ENCODE measurements around the gene TSC2.
"Not testable (repeated sequence)": the region's sequence is repeated elsewhere in the genome, so short reads cannot be mapped to it uniquely, and the experiment has no call there.

Gene TSC2

DNA sequence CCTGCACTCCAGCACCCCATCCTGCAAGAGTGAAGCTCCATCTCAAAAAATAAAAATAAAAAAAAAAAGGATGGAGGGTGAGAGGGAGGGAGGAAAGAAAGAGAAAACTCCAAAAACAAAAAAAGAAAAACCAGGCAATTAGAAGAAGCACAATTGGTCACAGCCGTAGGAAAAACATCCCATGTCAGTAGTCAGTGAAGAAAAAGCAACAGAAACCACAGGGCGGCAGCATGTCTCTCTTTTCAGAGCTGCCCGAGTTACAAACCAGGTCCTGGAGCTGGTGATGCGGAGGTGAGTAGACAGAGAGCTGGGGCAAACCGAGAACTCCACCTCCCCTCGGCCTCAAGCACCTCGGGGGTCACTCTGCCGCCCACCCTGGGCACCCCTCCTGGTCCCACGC is 73.5 kb downstream of the TSC2 start:
- H3K4me3 ChIP-seq = peak overlapping the region; percentile 68
- H3K27ac ChIP-seq = peak overlapping the region; percentile 98 to 99
- DNase-seq (ENCODE audit: low spot score) = not testable (repeated sequence)
- TF ChIP-seq, protein P1, sequence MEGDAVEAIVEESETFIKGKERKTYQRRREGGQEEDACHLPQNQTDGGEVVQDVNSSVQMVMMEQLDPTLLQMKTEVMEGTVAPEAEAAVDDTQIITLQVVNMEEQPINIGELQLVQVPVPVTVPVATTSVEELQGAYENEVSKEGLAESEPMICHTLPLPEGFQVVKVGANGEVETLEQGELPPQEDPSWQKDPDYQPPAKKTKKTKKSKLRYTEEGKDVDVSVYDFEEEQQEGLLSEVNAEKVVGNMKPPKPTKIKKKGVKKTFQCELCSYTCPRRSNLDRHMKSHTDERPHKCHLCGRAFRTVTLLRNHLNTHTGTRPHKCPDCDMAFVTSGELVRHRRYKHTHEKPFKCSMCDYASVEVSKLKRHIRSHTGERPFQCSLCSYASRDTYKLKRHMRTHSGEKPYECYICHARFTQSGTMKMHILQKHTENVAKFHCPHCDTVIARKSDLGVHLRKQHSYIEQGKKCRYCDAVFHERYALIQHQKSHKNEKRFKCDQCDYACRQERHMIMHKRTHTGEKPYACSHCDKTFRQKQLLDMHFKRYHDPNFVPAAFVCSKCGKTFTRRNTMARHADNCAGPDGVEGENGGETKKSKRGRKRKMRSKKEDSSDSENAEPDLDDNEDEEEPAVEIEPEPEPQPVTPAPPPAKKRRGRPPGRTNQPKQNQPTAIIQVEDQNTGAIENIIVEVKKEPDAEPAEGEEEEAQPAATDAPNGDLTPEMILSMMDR (IDR thresholded peaks at IDR 0.05) = peak; percentile 30

DNA sequence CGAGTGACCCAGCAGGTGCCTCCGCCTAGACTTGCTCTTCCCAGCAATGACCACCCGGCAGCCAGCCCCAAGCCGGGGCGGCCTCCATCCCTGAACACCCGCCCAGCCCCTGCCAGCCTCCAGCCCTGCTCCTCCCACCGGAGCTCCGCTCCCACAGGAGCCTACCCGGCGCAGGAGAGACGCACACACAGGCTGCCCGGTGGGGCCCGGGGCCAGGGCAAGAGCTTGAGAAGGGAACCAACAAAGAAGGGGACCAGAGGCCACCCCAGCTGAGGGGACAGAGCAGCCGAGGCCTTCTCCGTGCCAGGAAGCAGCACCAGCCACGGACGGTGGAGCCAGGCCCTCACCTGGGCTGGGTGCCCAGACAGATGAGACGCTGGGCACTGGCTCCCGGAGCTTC is 74.1 kb downstream of the TSC2 start:
- Histone ChIP-seq H3K4me3 (peak overlapping the region; percentile 68), H3K27ac (peak overlapping the region; percentile 98 to 99)
- peak; percentile 82 for DNase-seq (ENCODE audit: low spot score)
- TF ChIP-seq, protein P1 (IDR thresholded peaks at IDR 0.05) = no peak

DNA sequence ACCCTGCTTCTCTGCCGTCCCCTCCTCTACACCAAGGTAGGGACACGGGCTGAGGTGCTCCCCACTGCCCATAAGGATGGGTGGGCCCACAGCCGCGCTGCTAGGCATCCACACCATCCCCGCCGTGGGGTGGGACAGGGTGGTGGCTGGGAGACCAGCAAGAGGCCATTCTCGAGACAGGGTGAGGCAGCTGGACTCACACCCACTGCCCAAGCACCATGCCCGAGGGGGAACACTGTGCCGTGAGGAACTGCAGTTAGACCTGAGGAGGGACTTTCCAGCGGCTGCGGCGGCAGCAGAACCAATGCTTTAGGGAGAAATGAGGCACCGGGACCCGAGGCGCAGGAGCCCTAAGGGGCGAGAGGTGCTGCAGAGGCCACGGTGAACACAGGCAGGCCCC is 74.6 kb downstream of the TSC2 start:
- TF ChIP-seq, protein P1 (IDR thresholded peaks at IDR 0.05) = no peak
- H3K27ac ChIP-seq = peak overlapping the region; percentile 98 to 99
- DNase-seq (ENCODE audit: low spot score) = no peak
- peak overlapping the region; percentile 68 for H3K4me3 ChIP-seq

DNA sequence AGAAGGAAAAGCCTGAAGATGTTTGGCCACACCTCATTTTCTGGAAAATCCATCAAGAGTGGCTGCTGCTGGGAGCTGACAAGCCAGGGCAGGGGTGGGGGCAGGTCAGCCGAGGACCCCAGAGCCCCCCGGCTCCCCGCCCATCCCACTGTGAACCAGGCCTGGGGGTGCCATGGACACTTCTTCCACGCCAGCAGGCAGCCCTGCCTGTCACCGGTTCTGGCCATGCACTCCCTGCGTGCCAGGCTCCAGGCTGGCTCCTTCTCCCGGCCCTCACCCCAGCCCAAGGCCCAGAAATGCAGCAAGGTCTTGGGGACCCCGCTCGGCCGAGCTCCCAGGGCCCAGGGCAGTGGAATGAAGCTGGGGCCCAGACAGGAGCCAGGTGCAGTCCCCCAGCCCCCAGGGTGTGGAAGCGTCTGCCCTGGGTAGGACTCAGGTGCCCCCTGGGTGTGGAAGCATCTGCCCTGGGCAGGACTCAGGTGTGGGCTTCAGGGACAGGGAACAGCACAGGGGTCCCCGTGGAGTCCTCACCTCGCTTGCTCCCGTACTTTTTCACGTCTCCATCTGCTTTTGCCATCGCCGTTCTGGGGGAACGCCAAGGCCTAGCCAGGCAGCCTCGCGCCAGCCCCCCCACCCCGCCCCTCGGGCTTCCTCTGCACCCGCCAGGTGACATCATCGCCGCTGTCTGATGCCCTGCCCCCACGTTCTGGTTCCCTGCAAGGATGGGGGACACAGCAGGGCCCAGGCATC is 75.3 kb downstream of the TSC2 start:
- not testable (repeated sequence) for DNase-seq (ENCODE audit: low spot score)
- H3K27ac ChIP-seq = peak overlapping the region; percentile 98 to 99
- H3K4me3 ChIP-seq = peak overlapping the region; percentile 68

DNA sequence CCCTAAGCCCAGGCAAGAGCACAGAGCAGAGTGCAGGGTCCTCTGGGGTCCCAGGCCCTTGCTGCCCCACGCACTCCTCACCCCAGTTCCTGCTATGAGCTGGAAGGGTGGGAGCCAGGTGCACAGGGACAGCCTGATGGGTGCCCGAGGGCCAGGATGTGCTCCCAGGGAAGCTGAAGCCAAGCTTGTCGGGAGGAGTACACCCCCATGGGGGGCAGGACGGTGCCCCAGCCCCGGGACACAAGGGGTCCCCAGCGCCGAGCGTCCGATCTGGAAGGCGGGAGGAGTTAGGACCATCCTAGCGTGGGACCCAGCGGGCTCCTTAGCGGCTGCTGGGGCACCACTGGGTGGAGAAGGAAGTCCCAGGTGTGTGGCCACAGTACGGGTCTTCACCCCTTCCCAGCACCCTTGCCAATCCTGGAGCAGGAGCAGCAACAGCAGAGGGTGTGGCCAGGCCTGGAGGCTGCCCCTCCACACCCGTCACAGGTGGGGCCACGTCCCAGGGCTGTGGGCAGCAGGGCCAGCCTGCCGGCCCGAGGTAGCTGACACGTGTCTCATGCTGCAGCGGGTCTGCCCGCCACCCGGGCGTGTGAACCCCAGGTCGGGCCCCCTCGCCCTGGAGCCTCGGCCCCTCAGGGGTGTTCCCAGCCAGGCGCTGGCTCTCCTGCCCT is 76.1 kb downstream of the TSC2 start:
- peak overlapping the region; percentile 68 for H3K4me3 ChIP-seq
- not testable (repeated sequence) for DNase-seq (ENCODE audit: low spot score)
- H3K27ac ChIP-seq = peak overlapping the region; percentile 98 to 99

DNA sequence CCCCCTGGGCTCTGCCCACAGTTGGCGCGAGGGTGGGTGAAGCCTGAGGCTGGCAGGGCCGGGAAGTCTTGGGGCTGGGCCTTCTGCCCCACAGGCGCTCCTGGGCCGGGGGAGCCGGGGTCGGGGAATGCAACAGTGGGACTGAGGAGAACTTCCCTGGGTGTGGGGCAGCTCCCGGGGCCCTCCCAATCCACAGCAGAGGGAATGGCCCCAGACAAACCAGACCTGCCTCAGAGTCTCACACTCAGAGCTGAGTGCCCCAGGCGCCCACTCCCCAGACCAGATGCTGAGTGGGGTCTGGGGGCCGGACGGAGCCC is 76.5 kb downstream of the TSC2 start:
- Histone ChIP-seq H3K4me3 (peak overlapping the region; percentile 68), H3K27ac (peak overlapping the region; percentile 98 to 99)
- DNase-seq (ENCODE audit: low spot score) = not testable (repeated sequence)

DNA sequence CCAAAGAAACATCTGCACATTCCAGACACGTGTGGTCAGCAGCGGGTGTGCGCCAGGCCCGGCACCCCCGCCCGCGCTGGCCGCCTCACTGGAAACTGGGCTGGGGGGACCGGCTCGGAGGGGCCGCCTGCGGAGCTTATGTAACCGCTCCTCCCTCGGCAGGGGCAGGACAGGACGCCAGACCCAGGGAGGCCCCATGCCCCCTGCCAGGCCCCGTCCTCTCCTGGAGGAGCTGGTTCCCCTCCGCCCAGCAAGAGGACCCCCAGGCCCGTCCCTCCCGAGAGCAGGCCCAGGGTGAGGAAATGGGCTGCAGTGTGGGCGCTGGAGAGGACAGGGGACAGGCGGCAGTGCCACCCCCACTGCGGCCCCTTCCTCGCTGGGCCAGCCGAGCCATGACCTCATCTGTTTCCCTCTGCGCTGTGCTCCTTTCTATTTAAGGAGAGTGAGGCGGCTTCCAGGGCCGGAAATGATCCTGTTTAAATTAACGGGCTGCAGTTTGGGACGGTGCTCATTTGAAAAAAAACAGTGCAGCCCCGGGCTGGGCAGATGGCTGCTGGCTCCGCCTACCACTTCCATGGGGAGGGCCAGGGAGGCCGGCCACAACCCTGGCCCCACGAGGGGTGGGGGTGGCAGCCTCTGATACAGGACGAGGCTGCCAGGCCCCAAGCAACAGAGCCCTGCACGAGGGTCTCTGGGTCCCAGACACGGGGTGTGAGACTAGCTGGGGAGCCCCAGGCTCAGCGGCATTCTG is 77.1 kb downstream of the TSC2 start:
- DNase-seq (ENCODE audit: low spot score) = not testable (repeated sequence)
- Histone ChIP-seq H3K27ac (peak overlapping the region; percentile 98 to 99), H3K4me3 (peak overlapping the region; percentile 68)

DNA sequence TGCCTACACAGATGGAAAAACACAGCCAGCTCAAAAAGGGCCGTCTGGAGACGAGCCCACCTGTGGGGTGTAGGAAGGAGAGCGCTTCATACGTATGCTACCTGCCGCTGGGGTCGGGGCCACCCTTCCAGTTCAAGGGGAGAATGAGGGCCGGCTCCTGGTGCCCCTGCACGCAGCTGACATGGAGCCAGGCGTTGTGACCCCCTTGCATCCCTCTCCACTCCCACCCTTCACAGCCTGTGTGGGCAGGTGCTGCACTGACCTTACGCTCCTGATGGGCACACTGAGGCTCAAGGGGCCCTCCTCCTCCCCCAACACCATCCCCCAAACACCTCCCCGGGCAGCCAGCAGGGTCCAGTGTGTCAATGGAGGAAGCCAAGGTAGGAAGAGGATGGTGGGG is 77.8 kb downstream of the TSC2 start:
- Histone ChIP-seq H3K4me3 (peak overlapping the region; percentile 68), H3K27ac (peak overlapping the region; percentile 98 to 99)
- DNase-seq (ENCODE audit: low spot score) = not testable (repeated sequence)

DNA sequence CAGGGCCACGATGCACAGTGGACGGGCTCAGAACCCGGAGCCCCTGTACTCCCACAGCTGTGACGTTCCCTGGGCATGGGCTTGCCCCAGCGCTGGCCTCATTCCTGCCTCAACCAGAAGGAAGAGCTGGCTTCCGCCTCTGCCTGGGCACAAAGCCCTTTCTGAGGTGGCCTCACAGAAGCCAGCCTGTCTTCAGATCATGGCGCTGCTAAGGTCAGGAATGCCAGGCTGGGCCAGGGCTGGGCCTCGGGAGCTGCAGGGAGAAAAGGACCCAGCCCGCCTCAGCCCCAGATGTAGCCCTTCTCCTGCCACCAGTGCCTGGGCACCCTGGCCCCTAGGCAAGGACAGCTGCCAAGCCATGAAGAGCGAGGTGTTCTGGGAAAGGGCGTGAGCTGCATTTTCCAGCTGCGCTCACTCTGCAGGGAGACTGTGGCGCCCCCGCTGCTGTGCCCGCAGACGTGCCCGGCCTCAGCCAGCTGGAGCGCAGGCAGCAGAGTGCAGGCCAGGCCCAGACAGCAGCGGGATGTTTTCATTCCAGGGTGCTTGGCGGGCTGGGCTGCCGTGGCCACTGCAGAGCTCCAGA is 78.5 kb downstream of the TSC2 start:
- not testable (repeated sequence) for DNase-seq (ENCODE audit: low spot score)
- Histone ChIP-seq H3K27ac (peak overlapping the region; percentile 98 to 99), H3K4me3 (peak overlapping the region; percentile 68)

DNA sequence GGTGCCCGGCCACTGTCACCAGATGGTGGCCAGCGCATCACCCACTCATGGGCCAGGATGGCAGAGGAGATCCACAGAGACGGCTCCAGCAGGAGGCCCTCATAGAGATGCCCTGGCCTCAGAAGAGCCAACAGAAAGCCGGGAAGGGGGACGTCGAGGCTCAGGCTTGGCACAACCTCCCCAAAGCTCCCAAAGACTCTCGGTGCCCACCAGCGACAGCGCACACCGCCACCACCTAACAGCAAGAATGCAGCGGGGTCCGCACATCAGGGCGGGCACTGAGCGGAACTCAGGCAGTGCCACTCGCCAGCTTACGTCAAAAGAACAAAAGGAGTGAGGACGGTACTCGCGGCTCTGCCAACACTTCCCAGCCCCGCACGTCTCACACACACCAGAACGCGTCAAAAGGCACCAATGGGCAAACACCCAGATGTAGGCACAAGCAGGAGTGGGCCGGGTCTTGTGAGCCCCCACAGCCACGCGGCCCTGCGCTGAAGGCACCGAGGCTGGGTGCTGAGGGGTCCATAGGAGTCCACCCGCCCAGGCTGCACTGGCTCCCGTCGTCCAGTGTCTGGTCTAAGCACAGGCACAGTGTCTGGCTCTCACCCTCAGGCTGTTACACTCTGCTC is 79.3 kb downstream of the TSC2 start:
- not testable (repeated sequence) for DNase-seq (ENCODE audit: low spot score)
- H3K4me3 ChIP-seq = peak overlapping the region; percentile 68
- H3K27ac ChIP-seq = peak overlapping the region; percentile 98 to 99

DNA sequence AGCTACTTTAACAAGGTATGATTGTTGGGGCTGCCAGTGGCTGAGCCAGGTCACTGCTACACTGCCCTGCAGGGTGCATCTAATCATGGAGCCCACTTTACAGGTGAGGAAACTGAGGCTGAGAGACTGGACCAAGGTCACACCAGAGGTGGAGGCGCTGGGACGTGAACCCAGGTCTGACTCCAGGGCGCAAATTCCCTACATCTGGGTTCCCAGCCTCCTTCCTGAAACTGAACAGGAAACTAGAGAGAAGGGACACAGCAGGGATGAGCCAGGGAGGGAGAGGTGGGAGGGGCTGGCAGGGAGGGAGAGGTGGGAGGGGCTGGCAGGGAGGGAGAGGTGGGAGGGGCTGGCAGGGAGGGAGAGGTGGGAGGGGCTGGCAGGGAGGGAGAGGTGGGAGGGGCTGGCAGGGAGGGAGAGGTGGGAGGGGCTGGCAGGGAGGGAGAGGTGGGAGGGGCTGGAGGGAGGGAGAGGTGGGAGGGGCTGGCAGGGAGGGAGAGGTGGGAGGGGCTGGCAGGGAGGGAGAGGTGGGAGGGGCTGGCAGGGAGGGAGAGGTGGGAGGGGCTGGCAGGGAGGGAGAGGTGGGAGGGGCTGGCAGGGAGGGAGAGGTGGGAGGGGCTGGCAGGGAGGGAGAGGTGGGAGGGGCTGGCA is 80.0 kb downstream of the TSC2 start:
- DNase-seq (ENCODE audit: low spot score) = not testable (repeated sequence)
- H3K27ac ChIP-seq = peak overlapping the region; percentile 98 to 99

DNA sequence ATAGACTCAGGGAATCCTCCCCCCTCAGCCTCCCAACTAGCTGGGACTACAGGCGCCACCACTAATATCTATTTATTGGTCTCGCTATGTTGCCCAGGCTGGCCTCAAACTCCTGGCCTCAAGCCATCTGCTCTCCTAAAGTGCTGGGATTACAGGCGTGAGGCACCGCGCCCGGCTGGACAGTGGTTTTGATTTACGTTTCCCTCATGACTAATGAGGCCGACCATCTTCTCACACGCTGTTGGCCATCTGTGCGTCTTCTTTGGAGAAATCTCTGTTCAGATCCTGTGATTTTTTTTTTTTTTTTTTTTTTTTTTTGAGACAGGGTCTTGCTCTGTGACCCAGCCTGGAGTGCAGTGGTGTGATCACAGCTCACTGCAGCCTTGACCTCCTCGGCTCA is 81.5 kb downstream of the TSC2 start:
- H3K27ac ChIP-seq; H3K4me3 ChIP-seq; DNase-seq (ENCODE audit: low spot score): not testable (repeated sequence)

More for the DNA sequence above, 80.0 kb downstream of the TSC2 start:
- peak overlapping the region; percentile 68 for H3K4me3 ChIP-seq

DNA sequence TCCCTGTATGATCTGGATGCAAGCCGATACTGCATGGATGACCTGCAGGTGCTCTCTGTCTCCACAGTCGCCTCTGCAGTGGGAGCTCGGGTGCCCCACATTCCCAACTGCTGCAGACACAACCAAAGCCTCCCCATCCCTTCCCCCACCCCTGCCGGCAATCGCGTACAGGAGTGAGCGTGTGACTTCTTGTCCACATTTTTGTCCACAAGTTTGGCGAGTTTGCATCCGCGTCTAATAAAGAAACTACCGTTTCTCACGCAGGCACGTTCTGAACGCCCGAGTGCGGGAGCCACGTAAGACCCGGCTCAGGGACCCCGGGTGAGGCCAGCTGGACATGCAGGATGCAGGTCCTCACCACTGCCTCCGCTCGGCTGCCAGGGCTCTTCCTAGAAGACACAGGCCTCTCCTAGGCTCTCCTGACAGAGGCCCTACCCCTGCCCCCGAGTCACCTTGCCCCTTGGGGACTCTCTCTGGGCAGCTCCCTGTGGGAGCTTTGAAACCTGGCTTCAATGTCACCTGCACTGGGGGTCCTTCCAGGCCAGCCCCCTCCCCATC is 82.2 kb downstream of the TSC2 start:
- DNase-seq (ENCODE audit: low spot score); H3K4me3 ChIP-seq: not testable (repeated sequence)
- peak overlapping the region in 1 of 2 donors; percentile 28 for H3K27ac ChIP-seq

DNA sequence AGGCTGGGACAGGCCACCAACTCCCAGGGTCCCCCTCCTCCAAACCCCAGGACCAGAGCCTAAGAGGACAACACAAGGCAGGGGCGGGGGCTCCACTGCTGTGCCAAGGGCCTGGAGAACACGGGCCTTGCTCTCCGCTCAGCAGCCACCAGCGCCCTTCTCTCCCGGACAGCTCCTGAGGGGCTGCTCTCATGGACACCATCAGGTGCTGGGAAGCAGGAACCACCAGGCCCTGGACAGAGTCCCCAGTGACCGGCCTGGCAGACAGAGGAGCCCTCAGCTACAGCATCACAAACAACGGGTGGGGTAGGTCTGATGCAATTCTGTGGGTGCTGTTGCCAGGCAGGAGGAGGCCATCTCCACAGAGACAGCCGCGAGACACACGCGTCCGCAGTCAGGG is 86.0 kb downstream of the TSC2 start:
- Histone ChIP-seq H3K4me3 (peak overlapping the region; percentile 61), H3K27ac (peak overlapping the region; percentile 67 to 76)
- not testable (repeated sequence) for DNase-seq (ENCODE audit: low spot score)

Data from coronary artery (tissue), 2 donors.